Effector memory CD4-positive, alpha-beta T cell (primary cell): ENCODE measurements around the gene SF3B5.

Experiments used
- DNase-seq, 3 donors: peaks; one replicate each; pipeline ENCODE4 v3.0.0-alpha.2; 2020
- H3K27ac ChIP-seq: 2 replicates; pipeline ENCODE4 v1.7.0; 2013; ENCODE audit warnings: mild to moderate bottlenecking, low read length, moderate library complexity; ENCODE audit not compliant: insufficient read depth, poor library complexity, severe bottlenecking
- H3K27me3 ChIP-seq: replicated peaks from 2 replicates; pipeline ENCODE4 v1.7.0; 2013; ENCODE audit warnings: mild to moderate bottlenecking, low read length; ENCODE audit not compliant: insufficient read depth, control insufficient read depth, poor library complexity, severe bottlenecking
- H3K36me3 ChIP-seq: 2 replicates; pipeline ENCODE4 v1.7.0; 2013; ENCODE audit warnings: mild to moderate bottlenecking, low read length, moderate library complexity; ENCODE audit not compliant: control insufficient read depth, insufficient read depth
- H3K4me1 ChIP-seq: 2 replicates; pipeline ENCODE4 v1.7.0; 2013; ENCODE audit warnings: low read length, mild to moderate bottlenecking; ENCODE audit not compliant: control insufficient read depth, insufficient read depth, poor library complexity, severe bottlenecking
- H3K4me3 ChIP-seq: 2 replicates; pipeline ENCODE4 v1.7.0; 2013; ENCODE audit warnings: low read length, low read depth, mild to moderate bottlenecking; ENCODE audit not compliant: insufficient read depth, poor library complexity, severe bottlenecking
- H3K9me3 ChIP-seq: 2 replicates; pipeline ENCODE4 v1.7.0; 2013; ENCODE audit warnings: mild to moderate bottlenecking, low read length, moderate library complexity; ENCODE audit not compliant: control insufficient read depth

Gene SF3B5

DNA sequence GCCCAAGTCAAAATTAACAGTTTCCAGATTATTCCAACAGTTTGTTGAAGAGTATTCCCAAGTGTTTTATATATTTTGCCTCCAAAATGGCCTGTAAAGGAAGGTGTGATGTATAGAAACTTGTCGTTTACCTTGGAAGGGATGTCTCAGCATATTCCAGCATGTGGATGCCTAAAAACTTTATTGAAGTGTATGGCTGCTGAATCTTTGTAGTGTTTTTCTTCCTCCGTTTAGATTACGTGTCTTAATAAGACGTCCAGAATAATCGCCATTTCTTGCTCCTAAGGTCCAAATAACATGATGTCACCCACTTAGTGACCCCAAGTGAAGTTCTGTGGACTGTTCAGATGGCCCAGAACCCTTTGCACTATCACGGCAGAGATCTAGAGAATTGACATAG, 18.0 kb upstream of the SF3B5 start:
- Histone ChIP-seq H3K27me3 (no peaks in the 10 kb centered on the region), H3K27ac (no peak overlapping the region), H3K36me3 (no peaks in the 10 kb centered on the region), H3K9me3 (no peaks in the 10 kb centered on the region), H3K4me1 (no peaks in the 10 kb centered on the region), H3K4me3 (no peak overlapping the region)
- no peak for DNase-seq

DNA sequence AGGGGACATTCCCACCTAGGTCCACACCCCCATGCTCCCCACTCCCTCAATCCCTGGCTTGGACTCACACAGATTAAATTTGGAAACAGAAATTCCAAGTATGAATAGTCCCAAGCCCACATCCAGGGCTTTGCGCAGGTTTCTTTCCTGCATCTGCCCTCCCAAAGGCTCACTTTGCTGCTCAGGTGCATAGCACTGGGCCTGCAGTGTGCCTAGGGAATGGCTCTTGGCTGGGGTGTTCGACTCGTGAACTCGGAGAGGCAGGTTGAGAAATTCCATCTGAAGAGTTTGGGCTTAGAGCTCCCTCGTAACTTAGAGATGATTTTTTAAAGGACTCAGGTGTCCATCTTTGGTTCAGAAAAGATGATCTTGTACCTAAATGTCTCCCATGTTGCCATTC, 14.8 kb upstream of the SF3B5 start:
- H3K4me3 ChIP-seq: no peak overlapping the region
- no peaks in the 10 kb centered on the region for H3K36me3 ChIP-seq
- no peak overlapping the region for H3K27ac ChIP-seq
- DNase-seq: no peak
- H3K27me3 ChIP-seq: no peaks in the 10 kb centered on the region
- no peaks in the 10 kb centered on the region for H3K4me1 ChIP-seq
- no peaks in the 10 kb centered on the region for H3K9me3 ChIP-seq

DNA sequence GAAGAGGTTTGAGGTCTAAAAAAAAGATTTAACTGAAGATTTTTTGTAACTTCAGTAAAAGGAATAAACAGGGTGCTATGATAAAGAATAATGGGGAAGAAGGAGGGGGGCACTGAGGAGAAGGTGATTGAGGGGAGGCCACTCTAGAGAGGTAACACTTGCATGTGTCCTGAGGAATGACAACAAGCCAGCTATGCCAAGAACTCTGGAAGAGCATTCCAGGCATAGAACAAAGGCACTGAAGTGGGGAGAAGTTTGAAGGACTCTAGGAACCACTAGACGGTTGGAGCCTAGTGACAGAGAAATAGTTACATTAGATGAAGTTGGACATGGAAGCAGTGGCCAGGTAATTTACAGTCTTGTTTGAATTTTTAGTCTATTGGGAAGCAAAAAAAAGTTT, 10.8 kb upstream of the SF3B5 start:
- no peak for DNase-seq
- no peaks in the 10 kb centered on the region for H3K27me3 ChIP-seq
- no peaks in the 10 kb centered on the region for H3K36me3 ChIP-seq
- H3K27ac ChIP-seq: no peak overlapping the region
- H3K4me1 ChIP-seq: no peaks in the 10 kb centered on the region
- no peaks in the 10 kb centered on the region for H3K9me3 ChIP-seq
- no peak overlapping the region for H3K4me3 ChIP-seq

DNA sequence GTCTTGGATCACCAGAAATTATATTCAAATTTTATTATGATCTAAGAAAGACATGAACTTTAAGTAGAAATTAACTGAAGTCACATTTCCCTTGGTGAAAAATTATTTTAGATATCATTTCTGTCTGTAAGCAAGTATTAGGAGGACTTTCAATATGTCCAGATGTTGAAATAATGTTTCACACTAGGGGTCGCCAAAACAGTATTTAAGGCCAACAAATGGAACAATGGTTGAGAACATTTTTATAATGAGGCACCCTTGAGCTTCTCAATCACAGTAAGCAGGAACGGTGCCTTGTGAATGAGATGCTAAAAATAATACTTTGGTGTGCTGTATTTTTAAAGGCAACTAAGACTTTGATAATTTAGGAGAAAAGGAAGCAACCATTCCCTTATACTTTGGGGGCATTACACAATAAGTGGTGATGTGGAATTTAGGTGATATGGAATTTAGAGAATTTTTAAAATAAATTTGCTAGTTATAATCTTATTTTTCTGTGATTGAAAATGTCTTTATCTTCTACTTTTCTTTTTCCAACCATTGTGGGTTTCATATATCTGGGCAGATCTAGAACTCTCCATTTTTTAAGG, 9.6 kb upstream of the SF3B5 start:
- H3K27me3 ChIP-seq: no peaks in the 10 kb centered on the region
- H3K4me1 ChIP-seq: no peaks in the 10 kb centered on the region
- no peak overlapping the region for H3K27ac ChIP-seq
- no peaks in the 10 kb centered on the region for H3K36me3 ChIP-seq
- no peaks in the 10 kb centered on the region for H3K9me3 ChIP-seq
- DNase-seq: peak in 1 of 3 donors; percentile 2
- H3K4me3 ChIP-seq: no peak overlapping the region

DNA sequence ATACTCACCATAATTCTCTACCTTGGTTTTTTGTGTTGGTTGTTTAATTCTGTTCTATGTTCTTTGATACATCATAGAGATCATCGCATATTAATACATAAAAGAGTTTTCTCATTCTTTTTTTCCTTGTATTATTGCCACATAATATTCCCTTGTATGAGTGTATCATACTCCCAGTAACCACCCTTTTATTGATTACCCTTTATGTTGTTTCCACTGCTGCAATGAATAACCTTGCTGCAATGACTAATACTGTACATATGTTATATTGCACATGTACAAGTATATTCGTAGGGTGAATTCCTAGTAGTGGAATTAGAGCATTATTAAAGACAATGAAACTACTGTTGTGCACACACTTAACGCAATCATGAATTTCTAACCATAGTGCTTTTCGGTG, 9.1 kb upstream of the SF3B5 start:
- Histone ChIP-seq H3K36me3 (no peaks in the 10 kb centered on the region), H3K4me1 (no peaks in the 10 kb centered on the region), H3K4me3 (no peak overlapping the region), H3K27me3 (no peaks in the 10 kb centered on the region), H3K27ac (no peak overlapping the region), H3K9me3 (no peaks in the 10 kb centered on the region)
- no peak for DNase-seq

DNA sequence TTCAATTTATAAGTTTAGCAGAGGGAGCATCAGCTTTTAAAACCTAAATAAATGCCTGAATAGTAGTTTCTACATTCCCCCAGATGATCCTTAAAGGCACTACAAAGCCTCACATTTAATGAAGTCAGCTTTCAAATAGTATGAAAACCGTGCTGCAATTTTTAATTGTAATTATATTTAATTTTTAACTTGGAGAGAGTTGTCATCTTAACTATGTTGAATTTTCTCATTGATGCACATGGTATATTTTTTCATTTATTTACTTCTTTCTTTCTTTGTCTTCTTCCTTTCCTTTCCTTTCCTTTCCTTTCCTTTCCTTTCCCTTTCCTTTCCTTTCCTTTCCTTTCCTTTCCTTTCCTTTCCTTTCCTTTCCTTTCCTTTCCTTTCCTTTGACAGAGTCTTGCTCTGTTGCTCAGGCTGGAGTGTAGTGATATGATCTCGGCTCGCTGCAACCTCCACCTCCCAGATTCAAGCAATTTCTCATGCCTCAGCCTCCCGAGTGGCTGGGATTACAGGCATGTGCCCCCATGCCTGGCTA, 7.7 kb upstream of the SF3B5 start:
- Histone ChIP-seq H3K27me3 (no peaks in the 10 kb centered on the region), H3K4me3 (no peak overlapping the region), H3K27ac (no peak overlapping the region), H3K4me1 (no peaks in the 10 kb centered on the region), H3K36me3 (no peaks in the 10 kb centered on the region), H3K9me3 (no peaks in the 10 kb centered on the region)
- no peak for DNase-seq

DNA sequence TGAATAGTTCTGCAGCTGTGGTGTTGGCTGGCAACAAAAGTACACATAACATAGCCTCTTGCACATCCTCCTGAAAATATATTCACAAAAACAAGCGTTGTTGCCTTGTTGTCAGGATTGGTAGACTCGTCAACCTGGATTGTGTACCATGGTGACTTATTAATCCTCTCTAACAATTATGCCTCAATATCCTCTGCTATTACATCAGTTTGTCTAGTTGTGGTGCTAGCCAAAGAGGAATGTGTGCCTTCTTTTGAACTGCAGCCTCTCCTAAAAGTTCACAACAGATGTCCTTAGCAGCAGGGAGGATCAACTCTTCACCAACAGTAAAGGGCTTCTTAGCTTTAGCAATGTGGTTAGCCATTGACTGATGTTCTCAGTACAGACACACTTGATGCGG, 3.6 kb upstream of the SF3B5 start:
- H3K27ac ChIP-seq: no peak overlapping the region
- no peaks in the 10 kb centered on the region for H3K9me3 ChIP-seq
- peaks cover 9% of the 10 kb centered on the region for H3K4me1 ChIP-seq
- H3K27me3 ChIP-seq: no peaks in the 10 kb centered on the region
- no peaks in the 10 kb centered on the region for H3K36me3 ChIP-seq
- H3K4me3 ChIP-seq: no peak overlapping the region
- DNase-seq: no peak

DNA sequence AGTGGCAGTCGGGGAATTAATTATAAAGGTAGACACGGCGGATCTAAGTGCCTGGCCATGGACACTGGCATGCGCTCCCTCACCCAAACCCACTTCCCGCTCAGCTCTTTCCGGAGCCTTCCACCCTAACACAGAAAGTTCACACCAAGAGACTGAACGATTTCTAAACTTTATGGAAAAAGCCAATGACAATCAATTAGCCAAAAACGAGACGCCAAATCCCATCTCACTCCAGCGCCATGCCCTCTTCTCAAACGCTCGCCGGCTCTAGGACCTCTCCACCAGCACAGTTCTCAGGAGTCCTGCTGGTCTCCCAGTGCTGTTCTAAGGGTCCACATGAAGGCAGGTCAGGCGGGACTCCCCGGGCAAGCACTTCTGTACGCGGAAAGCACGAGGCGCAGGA, 641 bp downstream of the SF3B5 start:
- Histone ChIP-seq H3K27me3 (no peaks in the 10 kb centered on the region), H3K4me1 (peaks cover 9% of the 10 kb centered on the region), H3K36me3 (no peaks in the 10 kb centered on the region), H3K27ac (peak overlapping the region; percentile 86), H3K4me3 (peak overlapping the region; percentile 85), H3K9me3 (no peaks in the 10 kb centered on the region)
- DNase-seq: no peak

DNA sequence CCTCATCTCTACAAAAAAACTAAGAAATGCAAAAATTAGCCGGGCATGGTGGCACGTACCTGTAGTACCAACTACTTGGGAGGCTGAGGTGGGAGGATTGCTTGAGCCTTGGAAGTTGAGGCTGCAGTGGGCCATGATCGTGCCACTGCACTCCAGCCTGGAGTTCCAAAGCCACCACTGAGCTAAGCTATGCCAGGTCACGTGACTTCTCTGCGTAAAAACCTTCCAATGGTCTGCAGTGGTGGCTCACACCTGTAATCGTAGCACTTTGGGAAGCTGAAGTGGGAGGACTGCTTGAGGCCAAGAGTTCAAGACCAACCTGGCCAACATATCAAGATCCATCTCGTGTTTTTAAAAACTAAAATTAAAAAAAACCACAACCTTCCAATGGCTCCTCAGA, 1.7 kb downstream of the SF3B5 start:
- Histone ChIP-seq H3K4me1 (peaks cover 9% of the 10 kb centered on the region), H3K4me3 (no peak overlapping the region), H3K27me3 (no peaks in the 10 kb centered on the region), H3K36me3 (no peaks in the 10 kb centered on the region), H3K9me3 (no peaks in the 10 kb centered on the region), H3K27ac (no peak overlapping the region)
- DNase-seq: no peak

DNA sequence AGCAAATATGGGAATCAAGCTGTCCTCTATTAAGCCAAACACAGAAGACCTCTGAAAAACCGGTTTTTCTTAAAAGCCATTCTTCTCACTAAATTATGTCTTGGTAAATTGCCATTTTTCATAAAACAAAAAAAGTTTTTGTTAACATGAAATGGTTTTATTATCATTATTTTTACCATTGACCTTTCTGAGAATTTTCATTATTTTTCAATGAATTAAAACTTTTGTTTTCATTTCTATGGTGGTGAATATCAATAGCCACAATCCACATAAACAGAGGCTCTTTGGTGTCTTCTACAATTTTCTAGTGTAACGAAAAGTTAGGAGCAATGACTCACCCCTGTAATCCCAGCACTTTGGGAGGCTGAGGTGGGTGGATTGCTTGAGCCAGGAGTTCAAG, 2.1 kb downstream of the SF3B5 start:
- no peak overlapping the region for H3K27ac ChIP-seq
- no peaks in the 10 kb centered on the region for H3K9me3 ChIP-seq
- DNase-seq: no peak
- H3K27me3 ChIP-seq: no peaks in the 10 kb centered on the region
- H3K36me3 ChIP-seq: no peaks in the 10 kb centered on the region
- no peak overlapping the region for H3K4me3 ChIP-seq
- peaks cover 9% of the 10 kb centered on the region for H3K4me1 ChIP-seq
